Umbilical cord (tissue), 2 donors: ENCODE data around the gene DENND5B. TPM values are rescaled to one million over a fixed set of nuclear protein-coding genes. Genes with fewer than 3 reads are reported as not detected.
A peak's percentile ranks its signal among the peaks of the same experiment; 100 is the strongest.
"Not testable (repeated sequence)": the region's sequence is repeated elsewhere in the genome, so short reads cannot be mapped to it uniquely, and the experiment has no call there.

Experiments used
- DNase-seq: peaks from one replicate; pipeline ENCODE4 v3.0.0-alpha.2; 2015; ENCODE audit warnings: low spot score
- total RNA-seq: library from RNA; depleted of rRNA; stranded (reverse); fragments of >200 nt; gene quantifications from one replicate; pipeline ENCODE4 v1.2.3, GENCODE V29; 2014; ENCODE audit warnings: low replicate concordance; ENCODE audit not compliant: insufficient read depth

Gene DENND5B
- total RNA-seq, 1 donor from 2014 or later: 26.2 TPM

- DNase-seq: peak; percentile 72
These were observed 505 bp upstream of the DENND5B start for GRCh38 chr12:31591380-31591901.

GRCh38 chr12:31589904-31590641, 863 bp downstream of the DENND5B start:
- DNase-seq: peak; percentile 73

GRCh38 chr12:31589598-31589903, 1.4 kb downstream of the DENND5B start:
- DNase-seq: no peak

GRCh38 chr12:31588976-31589375, 2.0 kb downstream of the DENND5B start:
- no peak for DNase-seq

GRCh38 chr12:31586728-31587127, 4.2 kb downstream of the DENND5B start:
- no peak for DNase-seq

GRCh38 chr12:31585895-31586294, 5.0 kb downstream of the DENND5B start:
- no peak for DNase-seq

- DNase-seq: no peak
These were observed 5.7 kb downstream of the DENND5B start for GRCh38 chr12:31585271-31585670.

- DNase-seq: no peak
These were observed 6.2 kb downstream of the DENND5B start for GRCh38 chr12:31584782-31585181.

GRCh38 chr12:31583878-31584277, 7.1 kb downstream of the DENND5B start:
- DNase-seq: no peak

- no peak for DNase-seq
These were observed 8.8 kb downstream of the DENND5B start for GRCh38 chr12:31582155-31582554.

- no peak for DNase-seq
These were observed 12.3 kb downstream of the DENND5B start for GRCh38 chr12:31578632-31579031.

- DNase-seq: no peak
These were observed 15.9 kb downstream of the DENND5B start for GRCh38 chr12:31574803-31575575.

GRCh38 chr12:31574367-31574766, 16.6 kb downstream of the DENND5B start:
- DNase-seq: not testable (repeated sequence)

GRCh38 chr12:31572900-31573600, 17.9 kb downstream of the DENND5B start:
- no peak for DNase-seq

GRCh38 chr12:31570880-31571279, 20.1 kb downstream of the DENND5B start:
- peak; percentile 17 for DNase-seq

GRCh38 chr12:31569517-31569916, 21.4 kb downstream of the DENND5B start:
- not testable (repeated sequence) for DNase-seq

GRCh38 chr12:31568498-31568897, 22.4 kb downstream of the DENND5B start:
- DNase-seq: no peak

- no peak for DNase-seq
These were observed 23.9 kb downstream of the DENND5B start for GRCh38 chr12:31567029-31567428.

GRCh38 chr12:31566547-31566946, 24.4 kb downstream of the DENND5B start:
- DNase-seq: no peak

GRCh38 chr12:31562594-31563328, 28.2 kb downstream of the DENND5B start:
- no peak for DNase-seq

- no peak for DNase-seq
These were observed 30.4 kb downstream of the DENND5B start for GRCh38 chr12:31560516-31560915.

GRCh38 chr12:31558521-31558920, 32.4 kb downstream of the DENND5B start:
- DNase-seq: no peak
